Omental fat pad (tissue), 4 donors: ENCODE results near the gene DPYD. TPM values are rescaled to one million over a fixed set of nuclear protein-coding genes. Genes with fewer than 3 reads are reported as not detected.

Source experiments
- ATAC-seq: fragments of 150-250 bp; one replicate; pipeline ENCODE4 v1.9.1; 2016; ENCODE audit warnings: mild to moderate bottlenecking, moderate library complexity; ENCODE audit not compliant: low FRiP score
- DNase-seq: peaks from one replicate; pipeline ENCODE4 v3.0.0-alpha.2; 2019; ENCODE audit warnings: low spot score
- total RNA-seq, 4 donors: library from RNA; depleted of rRNA; stranded (reverse); fragments of >200 nt; gene quantifications; one replicate each; pipeline ENCODE4 v1.1.0, GENCODE V29; 2016
- TF ChIP-seq, protein P1 (sequence below), 3 donors: fragments of 450-650 bp; IDR thresholded peaks; one replicate each; pipeline ENCODE4 v1.5.1; 2016 to 2017; ENCODE audit warnings: antibody characterized with exemption in 3 of 3, mild to moderate bottlenecking in 3 of 3, moderate library complexity in 2 of 3

The DPYD gene
- total RNA-seq, 4 donors from 2014 or later, result 52.5 to 86.4 (median 60.3) TPM

DNA sequence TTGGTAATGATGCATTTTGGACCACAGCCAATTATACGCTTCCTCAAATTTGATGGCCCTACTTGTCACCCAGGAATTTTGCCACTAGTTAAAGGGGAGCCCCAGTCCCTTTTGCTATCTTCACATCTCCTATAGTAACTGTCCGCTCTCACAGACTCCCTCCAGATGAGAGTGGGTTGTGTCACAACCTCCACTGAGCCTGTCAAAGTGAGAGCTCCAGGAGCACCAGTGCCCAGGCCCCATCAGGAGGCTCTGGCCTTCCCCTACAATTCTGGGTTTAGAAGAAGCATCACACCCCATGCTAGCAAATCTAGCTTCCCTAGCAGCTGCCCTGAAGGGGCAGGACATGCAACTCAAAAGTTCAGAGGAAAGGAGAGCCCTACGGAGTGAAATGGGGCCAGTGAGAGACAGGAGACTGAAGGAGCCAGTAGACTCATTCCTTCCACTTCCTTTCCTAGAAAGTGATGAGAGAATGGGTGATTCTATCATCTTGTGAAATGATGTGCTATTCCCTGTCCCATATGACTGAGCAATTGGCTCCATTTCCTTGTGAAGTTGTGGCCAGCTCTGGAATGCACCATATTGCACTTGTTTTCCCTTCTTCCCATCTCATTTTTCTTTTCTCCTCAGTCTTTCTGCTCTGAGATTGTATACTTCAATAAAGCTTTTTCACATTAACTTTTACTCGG is 541.3 kb downstream of the DPYD start:
- DNase-seq (no peak), ATAC-seq (no peak)
- TF ChIP-seq, protein P1, sequence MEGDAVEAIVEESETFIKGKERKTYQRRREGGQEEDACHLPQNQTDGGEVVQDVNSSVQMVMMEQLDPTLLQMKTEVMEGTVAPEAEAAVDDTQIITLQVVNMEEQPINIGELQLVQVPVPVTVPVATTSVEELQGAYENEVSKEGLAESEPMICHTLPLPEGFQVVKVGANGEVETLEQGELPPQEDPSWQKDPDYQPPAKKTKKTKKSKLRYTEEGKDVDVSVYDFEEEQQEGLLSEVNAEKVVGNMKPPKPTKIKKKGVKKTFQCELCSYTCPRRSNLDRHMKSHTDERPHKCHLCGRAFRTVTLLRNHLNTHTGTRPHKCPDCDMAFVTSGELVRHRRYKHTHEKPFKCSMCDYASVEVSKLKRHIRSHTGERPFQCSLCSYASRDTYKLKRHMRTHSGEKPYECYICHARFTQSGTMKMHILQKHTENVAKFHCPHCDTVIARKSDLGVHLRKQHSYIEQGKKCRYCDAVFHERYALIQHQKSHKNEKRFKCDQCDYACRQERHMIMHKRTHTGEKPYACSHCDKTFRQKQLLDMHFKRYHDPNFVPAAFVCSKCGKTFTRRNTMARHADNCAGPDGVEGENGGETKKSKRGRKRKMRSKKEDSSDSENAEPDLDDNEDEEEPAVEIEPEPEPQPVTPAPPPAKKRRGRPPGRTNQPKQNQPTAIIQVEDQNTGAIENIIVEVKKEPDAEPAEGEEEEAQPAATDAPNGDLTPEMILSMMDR (IDR thresholded peaks at IDR 0.05), result no peak

DNA sequence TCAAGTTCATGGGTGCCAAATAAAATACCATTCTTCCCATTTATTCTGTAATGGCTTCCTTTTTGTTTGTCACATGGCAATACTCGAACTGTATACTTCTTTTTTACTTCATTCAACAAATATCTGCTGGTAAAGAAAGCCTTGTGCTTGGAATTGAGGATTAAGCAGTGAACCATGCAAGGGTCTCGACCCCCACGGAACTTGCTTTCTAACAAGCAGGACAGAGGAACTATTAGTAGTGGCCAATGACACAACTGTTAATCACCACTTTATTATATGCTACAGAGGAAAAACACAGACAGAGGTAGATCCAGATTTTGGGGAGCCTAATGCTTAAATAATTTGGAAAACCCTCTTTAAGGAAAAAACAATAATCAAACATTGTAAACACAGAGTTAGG is 542.2 kb downstream of the DPYD start:
- TF ChIP-seq, protein P1 (IDR thresholded peaks at IDR 0.05), result no peak
- no peak for ATAC-seq
- DNase-seq, result no peak

DNA sequence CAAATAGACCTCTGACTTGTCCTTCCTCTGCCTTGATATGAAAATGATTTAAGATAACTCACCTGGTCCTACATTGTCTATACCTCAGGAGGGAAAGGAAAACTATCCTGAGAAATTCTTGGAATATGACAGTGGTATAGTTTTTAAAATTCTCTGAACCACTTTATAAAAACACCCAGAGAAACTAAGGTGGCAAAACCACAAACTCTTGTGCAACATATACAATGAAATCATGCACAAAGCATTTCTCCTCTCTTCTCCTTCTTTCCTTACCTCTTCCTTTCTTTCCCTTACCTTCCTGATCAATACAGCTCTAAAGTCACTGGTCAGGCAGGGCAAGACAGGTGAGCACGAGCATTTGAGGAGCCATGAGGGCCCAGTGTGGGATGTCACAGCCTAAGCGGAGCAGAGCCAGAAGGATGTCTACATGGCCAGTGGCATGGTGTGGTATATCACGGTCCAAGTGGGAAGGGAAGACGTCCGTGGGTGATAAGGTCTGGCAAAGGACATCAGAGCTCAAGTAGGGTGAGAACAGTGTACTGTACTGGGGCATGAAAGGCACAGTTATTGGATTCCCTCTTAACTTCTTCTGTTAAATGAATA is 543.3 kb downstream of the DPYD start:
- TF ChIP-seq, protein P1 (IDR thresholded peaks at IDR 0.05), result no peak
- ATAC-seq (no peak), DNase-seq (no peak)

DNA sequence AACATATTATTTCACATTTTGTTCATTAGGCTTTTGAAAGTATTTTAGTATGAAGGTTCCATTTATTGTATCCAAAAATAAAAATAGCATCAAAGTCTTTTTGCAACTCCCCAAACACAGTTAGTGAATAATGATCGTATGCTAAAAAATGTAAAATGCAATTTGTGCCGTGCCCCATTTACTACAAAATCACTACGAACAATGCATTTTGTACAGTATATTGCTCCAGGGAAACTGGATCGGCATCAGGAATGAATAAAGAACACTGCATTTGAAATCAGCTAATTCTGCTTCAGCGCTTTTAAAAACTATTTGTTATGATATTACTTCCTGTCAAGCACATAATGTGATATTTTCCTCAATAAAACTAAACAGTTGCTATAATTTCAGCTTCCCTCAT is 547.8 kb downstream of the DPYD start:
- TF ChIP-seq, protein P1 (IDR thresholded peaks at IDR 0.05), result no peak
- ATAC-seq, result no peak
- DNase-seq, result no peak

DNA sequence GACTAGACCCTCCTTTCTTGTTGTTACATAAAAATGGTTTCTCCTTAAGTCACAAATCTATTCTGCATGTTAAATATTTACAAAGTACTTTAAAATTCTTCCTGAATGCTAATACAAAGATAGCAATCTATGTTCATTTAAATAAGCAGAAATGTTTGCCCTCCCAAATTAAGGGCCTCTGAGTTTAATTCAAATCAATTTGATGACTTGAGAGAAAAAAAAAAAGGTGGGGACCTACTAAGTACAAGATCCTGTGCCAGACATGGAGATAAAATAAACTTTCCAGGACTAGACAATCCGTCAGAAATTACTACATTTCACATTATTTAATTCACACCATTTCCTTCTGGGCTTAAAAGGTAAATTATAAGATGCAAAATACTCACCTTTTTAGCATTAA is 548.3 kb downstream of the DPYD start:
- no peak for DNase-seq
- TF ChIP-seq, protein P1 (IDR thresholded peaks at IDR 0.05), result no peak

DNA sequence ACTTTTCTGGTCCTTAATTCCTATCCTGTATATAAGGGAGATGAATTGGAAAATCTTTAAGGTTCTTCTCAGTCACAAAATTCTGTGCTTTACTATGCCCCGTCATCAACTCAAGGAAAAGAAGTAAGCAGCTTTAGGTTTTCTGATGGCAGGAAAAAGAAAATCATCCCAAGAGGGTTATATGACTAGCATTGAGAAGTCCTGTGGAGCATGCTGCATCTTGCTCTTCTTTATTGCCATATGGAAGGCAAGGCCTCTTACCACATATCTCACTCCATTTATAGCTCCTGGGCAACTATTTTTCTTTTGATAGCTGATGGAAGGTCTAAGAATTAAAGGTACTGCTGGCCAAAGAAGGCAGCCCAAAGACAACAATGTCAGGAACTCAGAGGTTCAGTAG is 552.5 kb downstream of the DPYD start:
- TF ChIP-seq, protein P1 (IDR thresholded peaks at IDR 0.05), result no peak
- no peak for ATAC-seq
- no peak for DNase-seq

More for the DNA sequence above, 548.3 kb downstream of the DPYD start:
- no peak for ATAC-seq

DNA sequence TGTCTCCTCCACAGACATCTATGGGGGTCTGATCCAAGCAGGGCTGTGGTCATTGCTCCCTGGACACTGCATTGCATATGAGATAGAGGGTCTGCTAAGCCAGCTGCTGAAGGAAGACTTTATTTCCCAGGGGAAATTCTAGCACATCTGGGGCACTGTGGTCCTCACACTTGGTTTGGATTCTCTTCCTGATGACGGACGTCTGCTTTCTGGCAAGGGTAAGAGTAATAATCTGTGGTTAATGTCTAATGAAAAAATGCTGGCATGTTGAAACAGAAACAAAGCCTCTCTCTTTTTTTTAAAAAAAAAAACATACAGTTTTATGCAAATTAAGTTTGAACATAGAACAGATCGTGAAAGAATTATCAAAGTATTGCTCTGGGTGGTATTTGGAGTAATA is 553.9 kb downstream of the DPYD start:
- DNase-seq (no peak), ATAC-seq (no peak)
- TF ChIP-seq, protein P1 (IDR thresholded peaks at IDR 0.05), result no peak
